Endothelial cell of umbilical vein (primary cell): ENCODE data around the gene WARS2. TPM values are rescaled to one million over a fixed set of nuclear protein-coding genes. Genes with fewer than 3 reads are reported as not detected.

Experiments used
- BruUV-seq: library from RNA; stranded (reverse); fragments of 400-500 nt; replicated peaks from 2 replicates; lab custom pipeline; 2021; lab: Mats Ljungman, UMichigan
- CTCF ChIA-PET: fragments of 300-600, 350-600 bp; sonication (Branson Sonifier 250); formaldehyde crosslinking; loops from one replicate; lab custom pipeline; 2021; ENCODE audit warnings: antibody characterized with exemption, inconsistent platforms; lab: Charles Lee
- POLR2A ChIA-PET: fragments of 300-600, 350-600 bp; sonication (Branson Sonifier 250); formaldehyde crosslinking; loops from one replicate; lab custom pipeline; 2021; ENCODE audit warnings: antibody characterized with exemption, inconsistent platforms; lab: Charles Lee
- DNase-seq: peaks from one replicate; pipeline ENCODE4 v3.0.0-alpha.2; 2011; ENCODE audit warnings: low read depth, low spot score
- FAIRE-seq: peaks from 2 replicates; lab custom pipeline; 2011; peaks lifted over from hg19 to GRCh38; lab: Jason Lieb, UNC
- H2AFZ ChIP-seq: 2 replicates; pipeline ENCODE4 v1.6.0; 2012; ENCODE audit warnings: low read depth, low read length, control low read depth, inconsistent platforms
- H3K27ac ChIP-seq: 2 replicates; pipeline ENCODE4 v1.5.1; 2011; ENCODE audit warnings: low read depth, mild to moderate bottlenecking, control low read depth, low read length, moderate library complexity; ENCODE audit not compliant: insufficient read depth
- H3K27me3 ChIP-seq, 2 experiments: 2 replicates each; pipeline versions ENCODE4 v1.6.0 to v1.6.1; 2011; ENCODE audit warnings: low read length in 2 of 2, mixed read lengths in 1 of 2; ENCODE audit not compliant: control insufficient read depth in 2 of 2, insufficient read depth in 2 of 2
- H3K36me3 ChIP-seq, 2 experiments: 2 replicates in 1 of 2; 3 replicates in 1 of 2; pipeline ENCODE4 v1.5.1; 2011; ENCODE audit warnings: low read length in 2 of 2, mild to moderate bottlenecking in 1 of 2, moderate library complexity in 1 of 2; ENCODE audit not compliant: control insufficient read depth in 2 of 2, insufficient read depth in 2 of 2; ENCODE audit errors: extremely low read depth in 1 of 2
- H3K4me1 ChIP-seq: 3 replicates; pipeline ENCODE4 v1.5.1; 2011; ENCODE audit warnings: mild to moderate bottlenecking, low read length; ENCODE audit not compliant: control insufficient read depth, insufficient read depth; ENCODE audit errors: extremely low read depth
- H3K4me2 ChIP-seq: 2 replicates; pipeline ENCODE4 v1.6.1; 2011; ENCODE audit warnings: low read length, control low read depth, mixed read lengths; ENCODE audit not compliant: insufficient read depth
- H3K4me3 ChIP-seq, 3 experiments: fragments of 200-600 bp in 1 of 3; sonication (generic), shearing (Covaris generic) in 1 of 3; replicated peaks in 1 of 3; 2 replicates each; pipeline ENCODE4 v1.5.1; 2011 to 2016; ENCODE audit warnings: control low read depth in 3 of 3, low read length in 3 of 3, mild to moderate bottlenecking in 2 of 3, inconsistent platforms in 1 of 3, low read depth in 1 of 3, moderate library complexity in 1 of 3; ENCODE audit not compliant: insufficient read depth in 1 of 3
- H3K79me2 ChIP-seq: 2 replicates; pipeline ENCODE4 v1.6.0; 2012; ENCODE audit warnings: low read length, inconsistent platforms; ENCODE audit not compliant: control insufficient read depth, insufficient read depth
- H3K9ac ChIP-seq: replicated peaks from 2 replicates; pipeline ENCODE3; 2011; ENCODE audit warnings: low read length, control low read depth; ENCODE audit not compliant: insufficient read depth; ENCODE audit errors: extremely low read depth
- H3K9me1 ChIP-seq: replicated peaks from 3 replicates; pipeline ENCODE4 v1.6.0; 2011; ENCODE audit warnings: mild to moderate bottlenecking, low read length; ENCODE audit not compliant: control insufficient read depth, insufficient read depth; ENCODE audit errors: extremely low read depth
- H3K9me3 ChIP-seq: replicated peaks from 2 replicates; pipeline ENCODE4 v1.5.1; 2012; ENCODE audit warnings: low read length, inconsistent platforms; ENCODE audit not compliant: control insufficient read depth, insufficient read depth
- H4K20me1 ChIP-seq: replicated peaks from 2 replicates; pipeline ENCODE3; 2011; ENCODE audit warnings: mild to moderate bottlenecking, low read length; ENCODE audit not compliant: control insufficient read depth, insufficient read depth; ENCODE audit errors: extremely low read depth
- CTCF ChIP-seq, 2 donors: IDR thresholded peaks; 1 replicate in 1 of 2; 2 replicates in 1 of 2; pipeline ENCODE4 v1.5.1; 2011; ENCODE audit warnings: low read length in 2 of 2, mild to moderate bottlenecking in 2 of 2, moderate library complexity in 2 of 2, control low read depth in 1 of 2, inconsistent platforms in 1 of 2, low read depth in 1 of 2; ENCODE audit not compliant: insufficient read depth in 1 of 2; ENCODE audit errors: extremely low read depth in 1 of 2
- EZH2 ChIP-seq: IDR thresholded peaks from 2 replicates; pipeline ENCODE4 v1.6.1; 2012; ENCODE audit warnings: borderline replicate concordance, low read depth, mild to moderate bottlenecking, moderate library complexity, low read length, inconsistent platforms; ENCODE audit not compliant: severe bottlenecking
- FOS ChIP-seq: IDR thresholded peaks from 2 replicates; pipeline ENCODE4 v1.6.1; 2011; ENCODE audit warnings: mild to moderate bottlenecking, low read length, moderate library complexity, borderline replicate concordance; ENCODE audit not compliant: insufficient read depth
- GATA2 ChIP-seq: IDR thresholded peaks from 2 replicates; pipeline ENCODE4 v1.7.0; 2011; ENCODE audit warnings: low read depth, mild to moderate bottlenecking, moderate library complexity, mixed read lengths, low read length; ENCODE audit not compliant: insufficient read length, insufficient read depth
- JUN ChIP-seq: IDR thresholded peaks from 2 replicates; pipeline ENCODE4 v1.6.1; 2011; ENCODE audit warnings: borderline replicate concordance, low read depth; ENCODE audit not compliant: insufficient read length, insufficient read depth
- MYC ChIP-seq: IDR thresholded peaks from one replicate; pipeline ENCODE4 v1.6.1; 2011; ENCODE audit warnings: mild to moderate bottlenecking, low read depth, low read length
- POLR2A ChIP-seq: IDR thresholded peaks from 2 replicates; pipeline ENCODE4 v1.6.1; 2012; ENCODE audit warnings: low read depth, mild to moderate bottlenecking, control low read depth, low read length
- POLR2AphosphoS5 ChIP-seq: IDR thresholded peaks from 2 replicates; pipeline ENCODE4 v1.6.1; 2012; ENCODE audit warnings: low read depth, mild to moderate bottlenecking, control low read depth, low read length, moderate library complexity; ENCODE audit not compliant: insufficient read depth
- dilution Hi-C: fragments of 300-500 bp; cut with MboI; formaldehyde crosslinking; loops from one replicate; pipeline ENCODE4 v1.15.0; 2019; ENCODE audit warnings: low sequenced_read_pairs; ENCODE audit not compliant: extremely low pct_ligation_motif_present
- intact Hi-C: fragments of 100-400 bp; cut with micrococcal nuclease; formaldehyde crosslinking; loops from one replicate; pipeline ENCODE4 v1.10.0; 2022
- polyA plus RNA-seq, 4 experiments: library from polyadenylated mRNA; depleted of rRNA in 3 of 4; stranded (reverse) in 3 of 4; unstranded in 1 of 4; fragments of >200 nt; gene quantifications; 2 replicates each; pipeline versions ENCODE4 v1.2.1 to v1.2.3, GENCODE V29; 2011 to 2012; ENCODE audit warnings: missing spikeins in 1 of 4
- total RNA-seq: library from RNA; stranded (reverse); gene quantifications from 2 replicates; pipeline ENCODE4 v1.2.3, GENCODE V29; 2021
- TF ChIP-seq, protein P1 (sequence below): IDR thresholded peaks from 2 replicates; pipeline ENCODE4 v1.6.1; 2011; ENCODE audit not compliant: insufficient read depth, insufficient read length

Gene WARS2
- total and polyA plus RNA-seq, 2 donors (not counting 3 experiments of a cell fraction or from before 2014, with no cell fraction given): 5.9 to 11.8 TPM

DNA sequence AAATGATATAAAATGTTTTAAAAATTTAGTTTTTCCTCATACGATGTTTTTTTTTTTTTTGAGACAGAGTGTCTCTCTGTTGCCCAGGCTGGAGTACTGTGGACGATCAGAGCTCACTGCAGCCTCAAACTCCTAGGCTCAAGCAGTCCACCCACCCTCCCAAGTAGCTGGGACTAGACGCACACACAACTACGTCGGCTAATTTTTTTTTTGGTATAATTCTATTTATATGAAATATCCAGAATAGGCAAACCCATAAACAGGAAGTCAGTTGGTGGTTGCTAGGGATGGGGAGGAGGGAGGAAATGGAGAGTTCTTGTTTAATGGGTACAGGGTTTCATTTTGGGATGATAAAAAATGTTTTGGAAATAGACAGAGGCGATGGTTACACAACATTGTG is 56.5 kb downstream of the WARS2 start:
- intact Hi-C loops: no loop called here
- CTCF ChIA-PET: interaction anchor here (1.2 kb wide), 1 partner anchor 11 kb away, joined by 3 read pairs; no protein-coding TSS in a partner anchor

More for the DNA sequence above, 56.5 kb downstream of the WARS2 start:
- DNase-seq (no peak), FAIRE-seq (no peak)
- dilution Hi-C loops: no loop called here
- no peaks in the 10 kb centered on the region for H3K9me3 ChIP-seq
- H3K4me3 ChIP-seq: no peak overlapping the region
- no peak overlapping the region for H2AFZ ChIP-seq
- no peaks in the 10 kb centered on the region for H3K36me3 ChIP-seq
- H3K4me1 ChIP-seq: no peaks in the 10 kb centered on the region
- H3K4me2 ChIP-seq: no peak overlapping the region
- H3K27ac ChIP-seq: no peak overlapping the region
- H3K9me1 ChIP-seq: no peaks in the 10 kb centered on the region
- no peaks in the 10 kb centered on the region for H3K79me2 ChIP-seq
- no peaks in the 10 kb centered on the region for H3K27me3 ChIP-seq
- no peak overlapping the region for H3K9ac ChIP-seq
- POLR2A ChIA-PET: no interaction called here
- H4K20me1 ChIP-seq: no peaks in the 10 kb centered on the region
- TF ChIP-seq GATA2 (no peak), MYC (no peak), CTCF (IDR thresholded peaks at IDR 0.05; ENCODE audit: extremely low read depth in 1 of 2, insufficient read depth in 1 of 2, low read depth in 1 of 2, low read length in 2 of 2) (no peak), JUN (no peak), POLR2A (no peak), POLR2AphosphoS5 (no peak), EZH2 (no peak), FOS (no peak)
- TF ChIP-seq, protein P1, sequence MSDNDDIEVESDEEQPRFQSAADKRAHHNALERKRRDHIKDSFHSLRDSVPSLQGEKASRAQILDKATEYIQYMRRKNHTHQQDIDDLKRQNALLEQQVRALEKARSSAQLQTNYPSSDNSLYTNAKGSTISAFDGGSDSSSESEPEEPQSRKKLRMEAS: no peak
- no TSS peak for BruUV-seq
